ENCODE measurements around the gene ZBTB40.

Gene ZBTB40

GRCh38 chr1:22547186-22547817, 95.7 kb downstream of the ZBTB40 start:
- TF ChIP-seq CTCF (conservative IDR thresholded peaks at IDR 0.05) = no peak

GRCh38 chr1:22547818-22548462, 96.3 kb downstream of the ZBTB40 start:
- no peak overlapping the region for H3K27ac ChIP-seq

More at GRCh38 chr1:22547186-22547817, 95.7 kb downstream of the ZBTB40 start:
- no peak overlapping the region for H3K27ac ChIP-seq

GRCh38 chr1:22550021-22550420, 98.4 kb downstream of the ZBTB40 start:
- no peak for TF ChIP-seq CTCF (conservative IDR thresholded peaks at IDR 0.05)
- H3K27ac ChIP-seq = no peak overlapping the region

More at GRCh38 chr1:22547818-22548462, 96.3 kb downstream of the ZBTB40 start:
- TF ChIP-seq CTCF (conservative IDR thresholded peaks at IDR 0.05) = no peak

- H3K27ac ChIP-seq = no peak overlapping the region
- no peak for TF ChIP-seq CTCF (conservative IDR thresholded peaks at IDR 0.05)
Measured at GRCh38 chr1:22551591-22551990, 99.9 kb downstream of the ZBTB40 start.

GRCh38 chr1:22552021-22552420, 100.4 kb downstream of the ZBTB40 start:
- H3K27ac ChIP-seq = no peak overlapping the region
- TF ChIP-seq CTCF (conservative IDR thresholded peaks at IDR 0.05) = no peak

GRCh38 chr1:22553104-22553880, 101.6 kb downstream of the ZBTB40 start:
- no peak for TF ChIP-seq CTCF (conservative IDR thresholded peaks at IDR 0.05)
- H3K27ac ChIP-seq = no peak overlapping the region

GRCh38 chr1:22553991-22554522, 102.4 kb downstream of the ZBTB40 start:
- H3K27ac ChIP-seq = no peak overlapping the region
- TF ChIP-seq CTCF (conservative IDR thresholded peaks at IDR 0.05) = no peak
